ENCODE data around the gene PTPRB. TPM values are rescaled to one million over a fixed set of nuclear protein-coding genes. Genes with fewer than 3 reads are reported as not detected.

PTPRB gene
- total RNA-seq, result 1 to 10 TPM; 2.9 to 5.5 (median 4.4) TPM
- 1 to 10 TPM; 2.2 to 5.1 TPM for polyA plus RNA-seq

DNA sequence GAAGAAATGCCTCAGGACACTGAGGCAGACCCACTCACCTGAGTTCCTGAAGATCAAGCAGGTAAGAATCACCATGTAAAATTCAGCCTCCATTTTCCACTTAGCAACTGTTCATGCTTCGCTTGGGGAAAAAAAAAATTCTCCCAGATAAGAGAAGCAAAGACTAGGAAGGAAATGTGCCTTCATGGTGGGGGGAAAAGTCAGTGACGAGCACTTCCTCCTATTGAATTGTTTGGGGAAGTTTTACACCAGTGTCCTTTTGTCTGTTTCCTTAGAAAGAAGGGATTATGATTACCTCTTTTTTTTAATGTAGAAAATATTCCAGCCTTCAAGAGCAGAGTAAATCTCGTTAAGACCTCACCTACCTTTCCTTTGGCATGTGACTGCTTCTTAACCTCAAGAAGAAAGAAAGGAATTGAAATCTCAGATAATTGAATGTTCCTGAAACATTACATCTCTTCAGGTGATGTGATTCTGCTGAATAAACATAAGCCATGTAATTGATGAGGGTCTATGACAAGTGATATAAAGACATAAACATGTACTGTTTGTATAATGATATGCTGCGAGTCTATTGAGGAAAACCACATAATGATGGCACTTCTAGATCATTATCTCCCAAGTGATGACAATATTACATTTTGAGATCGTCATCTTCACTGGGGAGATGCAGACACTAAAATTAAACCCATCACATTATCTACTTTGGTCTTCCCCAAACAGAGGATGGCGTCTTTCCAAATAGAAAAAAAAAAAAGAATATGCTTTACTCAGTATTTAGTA is at the start of gene PTPRB:
Gene PTPRB, minus strand, starts transcription at position 127 of the 783 bp plus-strand sequence. Its CDS starts 34 bp downstream, at position 93.
- DNase-seq, result no peak
- H3K4me1 ChIP-seq, result no peaks in the 10 kb centered on the region
- intact Hi-C loops (cut with DNase I), result no loop called here
- H3K27ac ChIP-seq, result no peak within 1 kb of the TSS
- ATAC-seq, result no peak
- no peaks in the 10 kb centered on the region for H3K27me3 ChIP-seq
- TF ChIP-seq, protein P1, sequence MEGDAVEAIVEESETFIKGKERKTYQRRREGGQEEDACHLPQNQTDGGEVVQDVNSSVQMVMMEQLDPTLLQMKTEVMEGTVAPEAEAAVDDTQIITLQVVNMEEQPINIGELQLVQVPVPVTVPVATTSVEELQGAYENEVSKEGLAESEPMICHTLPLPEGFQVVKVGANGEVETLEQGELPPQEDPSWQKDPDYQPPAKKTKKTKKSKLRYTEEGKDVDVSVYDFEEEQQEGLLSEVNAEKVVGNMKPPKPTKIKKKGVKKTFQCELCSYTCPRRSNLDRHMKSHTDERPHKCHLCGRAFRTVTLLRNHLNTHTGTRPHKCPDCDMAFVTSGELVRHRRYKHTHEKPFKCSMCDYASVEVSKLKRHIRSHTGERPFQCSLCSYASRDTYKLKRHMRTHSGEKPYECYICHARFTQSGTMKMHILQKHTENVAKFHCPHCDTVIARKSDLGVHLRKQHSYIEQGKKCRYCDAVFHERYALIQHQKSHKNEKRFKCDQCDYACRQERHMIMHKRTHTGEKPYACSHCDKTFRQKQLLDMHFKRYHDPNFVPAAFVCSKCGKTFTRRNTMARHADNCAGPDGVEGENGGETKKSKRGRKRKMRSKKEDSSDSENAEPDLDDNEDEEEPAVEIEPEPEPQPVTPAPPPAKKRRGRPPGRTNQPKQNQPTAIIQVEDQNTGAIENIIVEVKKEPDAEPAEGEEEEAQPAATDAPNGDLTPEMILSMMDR (IDR thresholded peaks at IDR 0.05), result no peak
- H3K9me3 ChIP-seq, result no peaks in the 10 kb centered on the region
- no peak within 1 kb of the TSS for H3K4me3 ChIP-seq
- H3K36me3 ChIP-seq, result no peaks in the 10 kb centered on the region
- whole genome bisulfite sequencing, 2 donors, result 46 to 57% methylated on average over 6 of the region's 6 CpGs
- FAIRE-seq, result no peak

DNA sequence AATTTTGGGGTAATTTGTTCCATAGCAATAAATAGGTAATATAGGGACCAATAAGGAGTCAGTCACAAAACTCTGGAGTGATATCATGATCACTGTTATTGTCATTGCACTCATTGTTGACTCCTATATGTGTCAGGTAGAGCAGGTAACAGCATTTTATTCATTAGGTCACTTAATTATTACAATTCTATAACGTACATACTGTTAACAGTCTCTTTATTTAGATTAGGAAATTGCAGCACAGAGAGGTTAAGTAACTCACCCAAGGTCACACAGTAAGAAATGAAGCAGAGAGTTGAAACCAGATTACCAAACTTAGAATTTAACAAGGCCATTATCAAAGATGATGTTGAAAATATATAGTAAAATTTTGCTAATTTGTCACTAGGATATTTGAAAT is 49.7 kb upstream of the PTPRB start:
- DNase-seq (no peak), FAIRE-seq (no peak), ATAC-seq (no peak)
- no peaks in the 10 kb centered on the region for H3K4me1 ChIP-seq
- H3K27ac ChIP-seq, result no peak overlapping the region
- intact Hi-C loops (cut with DNase I), result no loop called here
- no peaks in the 10 kb centered on the region for H3K36me3 ChIP-seq
- H3K27me3 ChIP-seq, result no peaks in the 10 kb centered on the region
- H3K4me3 ChIP-seq, result no peak overlapping the region
- TF ChIP-seq, protein P1 (IDR thresholded peaks at IDR 0.05), result no peak
- WGBS, 2 donors, result 19 to 33% methylated on average over 1 of the region's 1 CpG
- H3K9me3 ChIP-seq, result no peaks in the 10 kb centered on the region

DNA sequence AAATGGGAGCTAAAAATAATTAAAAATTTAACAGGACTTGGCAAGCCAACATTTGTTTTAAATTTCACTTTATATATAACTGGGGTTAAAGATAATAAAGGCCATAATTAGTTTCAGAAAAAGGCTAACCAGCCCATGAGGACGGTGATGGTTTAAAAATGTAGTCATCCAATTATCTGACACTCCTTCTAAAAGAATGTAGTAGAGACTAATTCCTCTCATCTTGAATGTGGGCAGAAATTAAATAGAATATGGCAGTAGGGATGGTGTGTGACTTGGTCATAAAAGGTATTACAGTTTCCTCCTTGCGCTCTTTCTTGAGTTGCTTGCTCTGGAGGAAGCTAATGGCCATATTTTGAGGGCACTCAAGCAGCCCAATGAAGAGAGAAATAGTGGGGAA is 49.1 kb upstream of the PTPRB start:
- FAIRE-seq, result no peak
- Histone ChIP-seq H3K36me3 (no peaks in the 10 kb centered on the region), H3K27ac (no peak overlapping the region), H3K9me3 (no peaks in the 10 kb centered on the region), H3K4me3 (no peak overlapping the region), H3K27me3 (no peaks in the 10 kb centered on the region), H3K4me1 (no peaks in the 10 kb centered on the region)
- intact Hi-C loops (cut with DNase I), result no loop called here
- TF ChIP-seq, protein P1 (IDR thresholded peaks at IDR 0.05), result no peak
- WGBS, 2 donors, result 89% methylated on average over 2 of the region's 2 CpGs
- ATAC-seq, result no peak
- DNase-seq, result no peak

DNA sequence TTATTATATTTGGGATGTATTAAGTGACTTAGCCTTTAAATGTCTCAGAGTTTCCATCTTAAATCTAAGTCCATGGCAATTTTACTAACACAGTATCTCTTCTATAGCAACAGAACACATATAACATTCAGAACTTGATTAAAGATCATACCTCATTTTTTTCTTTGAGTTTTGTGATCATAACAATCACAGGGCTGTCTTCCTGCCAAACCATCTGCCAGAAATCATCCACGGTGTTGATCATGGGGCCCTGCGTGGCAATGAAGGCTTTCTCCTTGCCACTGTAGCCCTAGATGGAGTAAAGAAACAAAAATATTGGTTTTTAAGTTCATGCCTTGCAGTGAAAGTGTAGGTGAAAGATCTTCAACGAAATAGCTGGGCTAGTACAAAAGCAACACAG is 46.7 kb upstream of the PTPRB start:
- Histone ChIP-seq H3K27ac (no peak overlapping the region), H3K4me1 (no peaks in the 10 kb centered on the region), H3K9me3 (no peaks in the 10 kb centered on the region), H3K27me3 (no peaks in the 10 kb centered on the region), H3K4me3 (no peak overlapping the region), H3K36me3 (no peaks in the 10 kb centered on the region)
- DNase-seq (no peak), FAIRE-seq (no peak), ATAC-seq (no peak)
- intact Hi-C loops (cut with DNase I), result no loop called here
- 65 to 78% methylated on average over 3 of the region's 3 CpGs for WGBS, 2 donors
- TF ChIP-seq, protein P1 (IDR thresholded peaks at IDR 0.05), result no peak

DNA sequence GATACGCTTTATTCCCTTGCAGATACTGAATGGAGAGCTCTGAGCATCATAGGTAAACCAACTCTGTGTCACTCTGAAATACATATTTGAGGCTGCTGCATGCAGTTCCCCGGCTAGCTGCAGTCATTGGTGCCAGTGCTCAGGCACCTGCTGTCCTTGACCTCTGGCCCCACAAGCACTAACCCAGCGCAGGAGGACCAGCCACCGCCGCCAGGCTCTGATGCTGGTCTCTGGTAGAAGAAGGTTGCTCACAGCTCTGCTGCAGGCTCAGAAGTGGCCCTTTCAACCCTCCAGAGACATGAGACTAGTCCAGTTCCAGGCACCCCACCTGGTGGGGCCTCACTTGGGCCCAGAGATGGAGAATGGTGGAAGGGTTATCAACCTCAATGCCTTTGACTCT is 34.5 kb upstream of the PTPRB start:
- H3K4me3 ChIP-seq, result no peak overlapping the region
- DNase-seq (no peak), ATAC-seq (no peak), FAIRE-seq (no peak)
- no peaks in the 10 kb centered on the region for H3K9me3 ChIP-seq
- TF ChIP-seq, protein P1 (IDR thresholded peaks at IDR 0.05), result no peak
- no peaks in the 10 kb centered on the region for H3K4me1 ChIP-seq
- intact Hi-C loops (cut with DNase I), result no loop called here
- no peaks in the 10 kb centered on the region for H3K27me3 ChIP-seq
- H3K36me3 ChIP-seq, result no peaks in the 10 kb centered on the region
- 76 to 80% methylated on average over 5 of the region's 5 CpGs for WGBS, 2 donors
- H3K27ac ChIP-seq, result no peak overlapping the region
